Measurements from ENCODE around the gene PTPRA. TPM values are rescaled to one million over a fixed set of nuclear protein-coding genes. Genes with fewer than 3 reads are reported as not detected.

PTPRA gene
- total RNA-seq, 1 donor from 2014 or later, result 57.5 TPM

DNA sequence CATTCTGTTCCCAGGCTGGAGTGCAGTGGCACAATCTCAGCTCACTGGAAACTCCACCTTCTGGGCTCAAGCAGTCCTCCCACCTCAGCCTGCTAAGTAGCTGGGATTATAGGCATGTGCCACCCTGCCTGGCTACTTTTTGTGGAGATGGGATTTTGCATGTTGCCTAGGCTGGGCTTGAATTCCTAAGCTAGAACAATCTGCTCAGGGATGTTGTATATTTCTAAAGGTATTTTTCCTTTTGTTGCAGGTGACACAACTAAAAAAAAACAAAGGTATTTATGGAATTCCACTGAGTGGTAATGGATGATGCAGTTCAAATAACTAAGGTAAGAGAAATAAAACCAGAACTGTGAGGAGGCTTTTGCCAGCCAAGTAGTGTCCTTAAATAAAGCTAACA lies 49.7 kb downstream of the PTPRA start:
- no peak for DNase-seq (ENCODE audit: low spot score)

DNA sequence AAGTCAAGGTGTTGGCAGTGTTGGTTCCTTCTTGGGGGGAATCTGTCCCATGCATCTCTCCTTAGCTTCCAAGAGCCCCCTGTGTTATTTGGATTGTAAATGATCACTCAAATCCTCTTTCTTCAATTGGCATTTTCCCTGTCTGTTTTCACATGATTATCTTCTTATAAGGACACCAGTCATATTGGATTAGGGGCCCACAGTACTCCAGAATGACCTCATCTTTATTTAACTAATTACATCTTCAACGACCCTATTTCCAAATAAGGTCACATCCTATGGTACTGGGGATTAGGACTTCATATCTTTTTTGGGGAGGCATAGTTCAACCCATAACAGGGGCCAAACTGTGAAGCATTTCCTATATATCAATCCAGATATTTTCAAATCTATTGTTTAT lies 57.3 kb downstream of the PTPRA start:
- DNase-seq (ENCODE audit: low spot score), result no peak

DNA sequence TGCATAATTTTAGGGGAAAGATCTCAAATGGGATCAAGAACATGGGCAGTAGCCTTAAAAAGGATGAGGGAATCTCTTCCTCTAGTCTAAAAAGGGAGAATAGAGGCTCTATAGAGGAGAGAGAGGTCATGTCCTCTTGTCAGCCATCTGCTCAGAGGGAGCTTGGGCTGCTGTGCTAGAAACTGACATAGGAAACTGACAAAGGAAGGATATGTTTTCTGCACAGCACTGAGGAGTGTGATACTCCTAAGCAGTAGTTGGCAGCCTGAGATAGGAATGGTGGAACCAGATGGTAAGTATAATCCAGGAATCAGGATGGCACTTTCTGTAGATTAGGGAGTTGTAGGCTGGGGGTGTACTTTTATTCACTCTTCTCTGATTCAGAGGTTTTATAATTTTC lies 59.2 kb downstream of the PTPRA start:
- DNase-seq (ENCODE audit: low spot score), result no peak

DNA sequence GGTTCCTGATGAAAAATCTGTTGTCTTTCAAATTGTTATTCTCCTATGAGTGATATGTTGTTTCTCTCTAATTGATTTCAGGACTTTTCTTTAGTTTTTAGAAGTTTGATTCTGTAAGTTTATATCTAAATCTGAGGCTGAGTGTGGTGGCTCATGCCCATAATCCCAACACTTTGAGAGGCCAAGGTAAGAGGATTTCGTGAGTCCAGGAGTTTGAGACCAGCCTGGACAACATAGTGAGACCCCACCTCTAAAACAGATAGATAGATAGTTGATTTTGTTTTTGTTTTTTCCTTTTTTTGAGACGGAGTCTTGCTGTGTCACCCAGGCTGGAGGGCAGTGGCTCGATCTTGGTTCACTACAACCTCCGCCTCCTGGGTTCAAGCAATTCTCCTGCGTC lies 64.6 kb downstream of the PTPRA start:
- DNase-seq (ENCODE audit: low spot score), result no peak

DNA sequence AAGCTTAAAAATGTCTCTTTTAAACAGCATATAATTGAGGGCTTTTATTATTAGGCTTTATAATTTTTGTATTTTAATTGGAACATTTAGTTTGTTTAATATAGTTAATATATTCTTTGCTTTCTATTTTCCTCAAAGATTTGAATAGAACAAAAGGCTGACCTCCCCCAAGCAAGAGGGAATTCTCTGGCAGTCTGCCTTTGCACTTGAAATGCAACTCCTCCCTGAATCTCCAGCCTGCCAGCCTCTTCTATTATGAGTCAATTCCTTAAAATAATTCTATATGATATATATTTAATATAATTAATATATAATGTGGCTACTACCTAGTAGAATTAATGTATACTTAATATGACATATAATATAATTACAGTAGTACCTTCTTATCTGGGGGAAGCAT lies 69.2 kb downstream of the PTPRA start:
- DNase-seq (ENCODE audit: low spot score), result no peak

DNA sequence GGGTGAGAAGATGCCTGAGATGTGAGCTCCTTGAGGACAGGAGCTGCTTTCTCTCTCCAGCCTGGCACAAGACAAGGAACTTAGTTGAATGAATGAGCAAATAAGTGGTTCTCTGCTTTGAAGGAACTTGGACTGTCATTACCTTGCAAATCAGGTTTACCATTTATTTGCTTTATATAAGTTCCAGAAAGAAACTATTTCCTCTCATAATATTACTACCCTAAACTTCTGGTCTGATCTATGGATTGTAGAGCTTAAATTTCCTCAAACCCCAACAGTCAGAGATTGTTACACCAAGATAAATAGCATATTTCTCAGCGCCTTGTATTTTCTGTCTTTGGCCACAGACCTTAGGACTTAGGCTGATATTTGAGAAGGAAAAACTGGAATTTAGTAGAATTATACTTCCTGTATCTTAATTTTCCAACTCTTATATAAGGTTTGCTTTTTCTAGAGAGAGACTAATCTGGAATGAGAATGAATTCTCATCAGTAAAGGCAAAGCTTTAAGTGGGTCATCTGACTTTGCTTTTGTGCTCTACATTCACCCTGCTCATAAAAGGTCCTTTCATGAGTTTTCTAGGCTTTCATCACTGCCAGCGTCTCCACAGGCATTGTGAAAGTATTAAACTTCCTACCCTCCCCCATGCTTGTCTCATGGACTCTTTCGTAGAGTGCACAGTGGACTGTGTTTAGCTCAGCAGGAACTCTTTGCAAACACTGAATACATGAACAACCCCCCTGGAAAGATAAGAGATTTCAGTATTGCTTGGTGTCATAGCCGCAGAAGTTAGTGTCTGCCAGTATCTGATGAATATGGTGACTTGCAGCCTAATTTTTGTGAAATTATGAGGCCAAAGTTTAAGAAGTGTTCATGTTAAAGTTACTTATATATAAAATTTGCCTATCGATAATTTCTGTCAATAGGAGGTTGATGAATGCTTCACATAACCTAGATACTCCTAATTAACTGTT lies 74.0 kb downstream of the PTPRA start:
- DNase-seq (ENCODE audit: low spot score), result peak; percentile 11

DNA sequence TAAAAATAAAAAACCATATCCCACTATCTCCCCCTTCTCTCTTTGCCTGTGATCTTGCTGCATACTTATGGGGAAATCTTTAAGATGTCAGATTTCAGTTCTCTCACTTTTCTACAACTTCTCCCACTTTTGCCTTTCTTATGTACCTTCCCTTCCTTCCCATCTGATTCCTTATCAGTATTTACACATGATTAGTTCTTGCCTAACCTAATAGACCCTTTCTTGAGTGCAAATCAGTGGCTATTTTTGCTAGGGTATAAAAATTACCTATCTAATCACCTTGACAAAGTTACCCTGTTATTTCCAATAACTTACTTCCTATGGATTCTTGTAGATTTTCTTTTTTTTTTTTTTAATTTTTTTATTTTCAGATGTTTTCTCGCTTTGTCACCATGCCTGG lies 75.7 kb downstream of the PTPRA start:
- no peak for DNase-seq (ENCODE audit: low spot score)

DNA sequence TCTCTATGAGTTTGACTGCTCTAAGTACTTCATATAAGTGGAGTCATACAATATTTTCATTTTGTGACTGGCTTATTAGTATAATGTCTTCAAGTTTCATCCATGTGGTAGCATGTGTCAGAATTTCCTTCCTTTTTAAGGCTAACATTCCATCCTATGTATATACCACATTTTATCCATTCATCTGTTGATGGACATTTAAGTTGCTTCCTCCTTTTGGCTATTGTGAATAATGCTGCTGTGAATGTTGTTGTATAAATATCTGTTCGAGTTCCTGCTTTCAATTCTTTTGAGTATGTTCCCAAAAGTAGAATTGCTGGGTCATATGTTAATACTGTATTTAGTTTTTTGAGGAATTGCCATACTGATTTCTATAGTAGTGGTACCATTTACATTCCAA lies 79.5 kb downstream of the PTPRA start:
- DNase-seq (ENCODE audit: low spot score), result no peak

DNA sequence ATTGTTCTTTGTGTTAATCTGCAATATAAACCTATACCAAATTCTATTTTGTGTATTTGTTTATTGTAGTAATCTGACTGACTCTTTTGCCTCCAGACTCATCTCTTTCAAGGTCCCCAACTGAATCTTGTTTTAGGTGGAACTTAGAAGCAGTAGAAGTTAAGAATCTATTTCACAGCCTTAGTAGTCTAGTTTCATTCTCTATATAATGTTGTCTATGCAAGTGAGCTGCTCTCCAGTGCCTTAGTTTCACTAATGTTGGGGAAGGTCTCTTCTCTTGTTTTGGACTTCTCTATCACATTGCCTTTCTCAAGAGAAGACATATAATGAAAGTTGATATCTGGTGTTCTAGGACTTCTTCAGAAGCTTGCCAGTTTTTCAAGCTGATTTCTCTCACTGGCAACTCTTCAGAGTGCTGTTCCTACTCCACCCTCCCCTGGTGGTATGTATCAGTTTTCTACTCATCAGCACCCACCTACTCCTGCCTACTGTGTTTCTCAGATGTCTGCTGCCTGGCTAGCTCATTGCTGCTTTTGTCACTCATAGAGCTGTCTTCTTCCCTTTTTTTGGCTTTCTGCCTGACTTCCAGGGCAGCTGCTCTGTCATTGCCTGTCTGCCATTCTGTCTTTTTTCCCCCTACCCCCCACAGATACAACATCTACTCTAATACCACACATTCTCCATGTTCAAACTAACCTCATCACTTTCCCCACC lies 82.1 kb downstream of the PTPRA start:
- no peak for DNase-seq (ENCODE audit: low spot score)

DNA sequence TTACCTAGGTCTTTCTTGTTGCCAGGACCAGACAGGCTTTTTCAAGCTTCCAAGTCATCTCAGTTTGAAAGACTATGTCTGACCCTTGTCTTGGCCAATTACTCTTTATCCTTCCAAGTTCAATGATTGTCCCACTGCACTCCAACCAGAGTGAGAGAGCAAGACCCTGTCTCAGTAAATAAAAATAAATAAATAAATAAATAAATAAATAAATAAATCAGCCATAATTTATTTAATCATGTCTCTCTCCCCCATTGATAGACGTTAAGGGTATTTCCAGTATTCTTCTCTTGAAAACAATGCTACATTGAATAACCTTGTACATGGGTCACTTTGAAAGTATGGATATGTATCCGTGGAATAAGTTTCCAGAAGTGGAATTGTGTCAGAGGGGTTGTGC lies 83.2 kb downstream of the PTPRA start:
- DNase-seq (ENCODE audit: low spot score), result no peak

DNA sequence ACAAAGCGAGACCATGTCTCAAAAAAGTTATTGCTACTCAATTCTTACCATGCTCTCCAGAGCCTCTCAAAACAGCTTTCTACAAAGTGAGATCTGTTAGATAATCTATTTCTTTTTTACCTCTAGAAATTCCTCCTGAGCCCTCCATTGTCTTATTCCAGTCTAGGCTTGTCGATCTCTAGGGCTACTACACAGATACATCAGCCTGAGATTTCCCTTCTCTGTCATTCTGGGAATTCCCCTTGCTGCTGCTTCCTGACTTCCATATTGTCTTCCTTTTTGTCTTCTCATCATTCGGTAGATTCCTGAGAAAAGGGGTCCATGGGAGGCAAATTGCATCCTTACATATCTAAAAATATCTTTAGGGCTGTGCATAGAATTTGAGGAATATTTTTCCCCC lies 94.6 kb downstream of the PTPRA start:
- no peak for DNase-seq (ENCODE audit: low spot score)

DNA sequence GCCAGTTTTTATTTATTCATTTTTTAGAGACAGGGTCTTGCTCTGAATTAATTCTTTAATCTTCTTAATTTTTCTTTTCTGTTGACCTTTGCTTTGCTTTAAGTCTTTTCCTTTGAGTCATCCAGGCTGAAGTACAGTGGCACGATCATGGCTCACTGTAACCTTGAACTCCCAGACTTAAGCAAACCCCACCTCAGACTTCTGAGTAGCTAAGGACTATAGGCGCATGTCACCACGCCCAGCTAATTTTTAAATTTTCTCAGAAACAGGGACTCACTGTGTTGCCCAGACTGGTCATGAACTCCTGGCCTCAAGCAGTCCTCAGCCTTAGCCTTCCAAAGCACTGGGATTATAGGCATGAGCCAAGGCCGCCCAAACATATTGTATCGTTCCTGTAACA lies 98.8 kb downstream of the PTPRA start:
- DNase-seq (ENCODE audit: low spot score), result no peak

DNA sequence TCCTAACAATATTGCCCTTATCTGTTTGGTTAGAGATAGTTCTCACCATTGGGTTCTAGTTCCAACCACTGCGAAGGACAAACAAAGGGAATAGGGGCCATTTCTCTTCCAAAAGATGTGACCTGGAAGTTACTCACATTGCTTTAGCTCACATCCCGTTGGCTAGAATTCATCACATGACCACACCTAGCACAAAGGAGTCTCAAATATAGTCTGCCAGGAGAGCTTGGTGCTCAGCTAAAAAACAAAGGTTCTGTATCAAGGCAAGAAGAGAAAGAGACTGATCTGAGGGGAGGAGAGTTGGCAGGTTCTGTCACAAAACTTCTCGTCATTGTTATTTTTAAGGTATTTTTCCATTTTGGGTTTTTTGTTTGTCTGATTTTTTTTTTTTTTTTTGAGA lies 100.3 kb downstream of the PTPRA start:
- no peak for DNase-seq (ENCODE audit: low spot score)

DNA sequence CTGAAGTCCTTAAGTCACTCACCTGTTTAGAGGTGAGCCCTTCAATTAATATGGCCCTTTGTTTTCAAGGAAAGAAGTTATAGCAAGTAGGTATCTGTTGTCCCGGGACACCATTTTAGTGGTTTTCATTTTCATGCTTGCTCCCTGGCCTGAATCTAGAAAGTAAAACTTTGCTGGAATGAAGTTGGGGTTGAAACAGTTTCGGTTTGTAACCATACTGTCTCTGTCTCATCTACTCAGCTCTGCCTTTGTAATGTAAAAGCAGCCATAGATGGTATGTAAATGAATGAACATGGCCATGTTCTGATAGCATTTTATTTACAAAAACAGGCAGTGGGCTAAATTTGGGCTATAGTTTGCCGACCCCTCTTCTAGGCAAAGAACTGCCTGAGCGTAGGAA lies 105.2 kb downstream of the PTPRA start:
- DNase-seq (ENCODE audit: low spot score), result no peak

DNA sequence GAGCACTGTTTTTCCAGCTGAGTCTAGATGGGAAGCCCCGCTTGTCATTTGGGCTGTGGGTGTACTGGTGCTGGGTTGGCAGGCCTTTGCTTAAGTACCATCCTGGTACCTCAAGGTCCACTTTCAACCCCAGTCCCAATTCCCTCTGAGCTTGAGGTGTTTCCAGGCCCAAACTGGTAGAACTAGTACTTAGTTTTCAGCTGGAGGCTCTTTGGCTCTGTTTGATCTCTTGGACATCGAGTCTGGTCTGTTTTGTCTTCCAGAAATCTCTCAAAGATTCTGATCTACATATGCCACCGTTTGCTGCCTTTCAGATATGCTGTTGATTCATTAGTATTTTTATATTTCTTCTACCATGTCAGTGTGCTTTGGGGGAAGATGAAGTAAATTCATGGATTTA lies 108.4 kb downstream of the PTPRA start:
- DNase-seq (ENCODE audit: low spot score), result no peak

DNA sequence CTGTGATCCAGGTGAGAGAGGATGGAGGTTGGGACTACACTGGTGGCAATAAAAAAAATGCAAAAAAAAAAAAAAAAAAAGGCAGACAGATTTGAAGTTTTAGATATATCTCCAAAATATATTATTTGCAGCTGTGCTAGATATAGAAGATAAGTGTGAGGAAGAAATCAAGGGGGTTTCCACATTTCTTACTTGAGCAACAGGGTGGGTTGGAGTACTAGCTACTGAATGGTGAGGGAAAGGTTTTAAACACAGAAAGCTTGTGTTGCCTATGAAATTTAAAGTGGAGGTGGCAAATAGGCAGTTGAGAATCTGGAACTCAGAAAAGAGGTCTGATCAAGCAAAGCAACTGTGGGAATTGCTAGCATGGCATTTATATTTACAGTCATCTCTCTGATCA lies 110.2 kb downstream of the PTPRA start:
- no peak for DNase-seq (ENCODE audit: low spot score)

DNA sequence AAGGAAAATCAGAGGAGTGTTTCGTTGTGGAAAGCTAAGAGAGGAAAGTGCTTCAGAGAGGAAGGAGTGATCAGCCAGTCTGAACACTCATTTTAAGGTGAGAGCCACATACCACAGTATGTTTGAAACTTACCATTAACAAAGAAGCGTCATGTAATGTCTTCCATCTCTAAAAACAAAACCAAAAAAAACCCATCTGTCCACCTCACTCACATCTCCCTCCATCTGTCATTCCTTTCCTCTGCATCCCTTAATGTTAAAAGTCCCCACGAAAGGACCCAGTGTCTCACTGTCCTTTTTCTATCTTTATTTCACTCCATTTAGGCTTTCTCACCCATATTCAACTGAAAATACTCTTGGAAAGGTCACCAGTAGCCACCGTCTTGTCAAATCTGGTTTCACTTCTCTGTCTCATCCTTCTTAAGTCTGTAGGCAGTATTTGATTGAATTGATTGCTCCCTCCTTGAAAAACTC lies 110.8 kb downstream of the PTPRA start:
- DNase-seq (ENCODE audit: low spot score), result no peak

DNA sequence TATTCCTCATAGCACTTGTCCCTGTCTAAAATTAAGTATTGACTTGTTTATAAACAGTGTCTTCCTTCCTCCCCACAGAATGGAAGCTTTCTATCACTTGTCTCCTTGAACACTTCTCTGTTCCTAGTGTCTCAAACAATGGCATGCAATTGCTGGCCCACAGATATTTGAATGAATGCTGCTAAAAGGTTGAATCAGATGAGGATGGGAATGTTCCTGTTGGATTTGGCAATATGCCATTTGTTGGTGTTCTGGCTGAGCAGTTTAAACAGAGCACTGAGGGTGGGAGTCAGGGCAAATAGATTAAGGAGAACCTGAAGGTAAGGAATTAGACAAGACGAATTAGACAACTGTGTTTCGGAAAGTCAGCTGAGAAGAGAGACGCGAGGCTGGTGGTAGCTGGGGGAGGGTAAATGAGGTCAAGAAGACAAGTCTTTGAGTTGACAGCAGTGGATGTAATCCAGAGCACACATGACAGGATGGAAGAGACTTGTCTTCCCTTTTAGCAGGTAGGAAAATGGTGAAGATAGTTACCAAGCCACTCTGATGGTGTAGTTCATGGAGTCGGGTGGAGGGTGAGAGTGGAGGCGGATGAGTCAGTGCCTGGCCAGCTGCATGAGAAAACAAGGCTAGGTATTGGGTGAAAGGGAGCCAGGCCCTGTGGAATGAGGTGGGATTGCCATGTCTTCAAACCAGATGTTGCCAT lies 111.8 kb downstream of the PTPRA start:
- no peak for DNase-seq (ENCODE audit: low spot score)

DNA sequence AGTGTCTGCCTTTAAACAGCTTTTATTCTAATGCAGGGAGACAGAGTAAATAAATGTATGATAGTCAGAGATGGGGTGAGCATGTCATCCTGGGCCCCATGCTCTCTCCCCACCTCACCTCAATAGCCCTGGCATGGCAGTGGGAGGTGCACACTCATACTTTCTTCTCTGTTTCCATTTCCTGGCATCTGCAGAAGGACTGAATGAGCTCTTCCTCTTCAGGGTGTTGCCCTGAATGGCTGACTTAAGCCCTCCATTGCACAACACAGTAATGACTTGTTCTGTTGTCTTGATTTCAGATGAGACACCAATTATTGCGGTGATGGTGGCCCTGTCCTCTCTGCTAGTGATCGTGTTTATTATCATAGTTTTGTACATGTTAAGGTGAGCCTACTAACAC lies 113.2 kb downstream of the PTPRA start:
- DNase-seq (ENCODE audit: low spot score), result no peak

DNA sequence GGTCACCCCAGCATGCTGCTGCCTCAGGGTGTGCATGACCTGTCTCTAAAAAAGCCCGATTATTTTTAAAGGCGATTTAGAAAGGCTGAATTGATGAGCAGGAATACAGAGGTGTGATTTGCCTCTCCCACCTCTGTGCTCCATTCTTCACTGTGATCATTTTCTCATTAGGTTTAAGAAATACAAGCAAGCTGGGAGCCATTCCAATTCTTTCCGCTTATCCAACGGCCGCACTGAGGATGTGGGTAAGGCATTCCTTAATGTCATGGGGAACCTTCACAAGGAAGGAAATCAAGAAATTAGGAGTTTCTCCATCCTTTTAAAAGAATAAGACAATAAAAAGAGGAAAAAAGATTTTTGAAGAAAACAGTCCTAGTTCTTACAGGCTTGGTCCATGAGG lies 114.6 kb downstream of the PTPRA start:
- no peak for DNase-seq (ENCODE audit: low spot score)

DNA sequence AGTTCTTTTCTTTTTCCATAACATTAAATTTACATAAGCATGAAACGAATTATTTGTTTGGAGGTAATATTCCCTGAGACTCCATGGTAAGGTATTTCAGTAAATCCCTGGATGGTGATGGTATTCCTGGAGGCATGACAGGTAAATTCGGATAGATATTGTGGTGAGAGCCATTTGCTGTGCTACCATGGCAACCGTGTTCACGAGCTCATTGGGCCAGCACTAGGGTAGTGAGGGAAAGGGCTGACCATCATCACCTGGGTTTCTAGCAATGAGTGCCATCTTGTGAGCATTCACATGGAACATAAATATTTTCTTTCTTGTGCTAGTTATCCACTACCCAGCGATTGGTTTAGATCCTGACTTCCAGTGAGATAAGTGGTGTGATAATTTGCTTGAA lies 118.3 kb downstream of the PTPRA start:
- DNase-seq (ENCODE audit: low spot score), result no peak

DNA sequence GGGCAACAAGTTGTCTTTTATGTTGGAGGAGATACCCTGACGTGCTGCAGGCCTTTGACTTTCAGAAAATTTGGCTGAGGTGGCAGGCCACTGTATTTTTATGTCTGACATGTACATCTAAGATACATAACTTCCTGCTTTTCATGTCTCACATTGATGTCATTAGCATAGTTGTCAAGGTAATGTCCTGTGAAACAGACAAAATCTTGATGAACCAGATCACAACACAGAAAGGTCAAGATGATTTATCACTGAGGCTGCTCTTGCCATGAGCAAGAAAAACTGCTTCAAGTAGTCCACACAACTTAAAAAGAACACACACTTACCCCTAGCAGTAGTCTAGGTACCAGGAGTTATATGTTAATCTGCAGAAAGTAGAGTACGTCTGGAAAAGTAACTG lies 120.0 kb downstream of the PTPRA start:
- DNase-seq (ENCODE audit: low spot score), result no peak

Measured in mucosa of gallbladder (tissue), 1 donor.